HG03135 (cell line): Measurements from ENCODE around the gene TMEM217.

ENCODE experiments used
- ATAC-seq: cut with Tn5 transposase; IDR thresholded peaks from one replicate; pipeline ENCODE4 v1.9.1; 2021; ENCODE audit warnings: mild to moderate bottlenecking, moderate library complexity; ENCODE audit not compliant: unreplicated experiment

Gene TMEM217

GRCh38 chr6:37244430-37245310 lies 13.3 kb downstream of the TMEM217 start:
- ATAC-seq: no peak

- ATAC-seq: no peak
These were observed 14.1 kb downstream of the TMEM217 start for GRCh38 chr6:37243816-37244370.

GRCh38 chr6:37243131-37243815 lies 14.7 kb downstream of the TMEM217 start:
- ATAC-seq: no peak

- no peak for ATAC-seq
These were observed 15.4 kb downstream of the TMEM217 start for GRCh38 chr6:37242429-37243052.

DNA sequence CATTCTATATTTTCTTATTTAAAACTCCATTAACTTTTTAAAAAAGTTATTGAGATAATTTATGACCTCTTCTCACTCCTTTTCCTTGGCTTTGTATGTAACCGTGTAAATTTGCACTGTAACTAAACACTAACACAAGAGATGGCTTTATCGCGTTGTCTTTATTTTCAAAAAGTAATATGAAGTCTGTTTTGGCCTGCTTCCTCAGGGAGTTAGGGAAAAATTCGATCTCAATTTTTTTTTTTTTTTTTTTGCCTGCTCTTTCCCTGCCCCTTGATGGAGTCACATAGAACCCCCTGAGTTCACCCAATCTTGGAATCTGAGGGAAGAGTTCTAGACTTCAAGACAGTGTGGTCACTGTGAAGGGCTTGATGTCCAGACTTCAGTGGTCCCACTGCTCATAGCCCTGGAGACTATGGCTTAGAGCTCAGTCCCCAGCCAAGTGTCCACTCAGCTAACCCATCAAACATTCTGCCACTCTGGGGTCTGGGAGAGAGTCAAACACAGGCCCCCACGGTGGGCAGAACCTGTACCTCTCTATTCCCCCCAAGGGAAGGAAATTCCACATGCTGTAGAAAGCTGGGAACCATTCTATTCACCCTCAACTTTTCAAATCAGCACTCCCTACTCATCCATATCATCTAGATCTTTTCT lies 16.0 kb downstream of the TMEM217 start:
- ATAC-seq: no peak

- ATAC-seq: no peak
These were observed 16.8 kb downstream of the TMEM217 start for GRCh38 chr6:37241131-37241530.

DNA sequence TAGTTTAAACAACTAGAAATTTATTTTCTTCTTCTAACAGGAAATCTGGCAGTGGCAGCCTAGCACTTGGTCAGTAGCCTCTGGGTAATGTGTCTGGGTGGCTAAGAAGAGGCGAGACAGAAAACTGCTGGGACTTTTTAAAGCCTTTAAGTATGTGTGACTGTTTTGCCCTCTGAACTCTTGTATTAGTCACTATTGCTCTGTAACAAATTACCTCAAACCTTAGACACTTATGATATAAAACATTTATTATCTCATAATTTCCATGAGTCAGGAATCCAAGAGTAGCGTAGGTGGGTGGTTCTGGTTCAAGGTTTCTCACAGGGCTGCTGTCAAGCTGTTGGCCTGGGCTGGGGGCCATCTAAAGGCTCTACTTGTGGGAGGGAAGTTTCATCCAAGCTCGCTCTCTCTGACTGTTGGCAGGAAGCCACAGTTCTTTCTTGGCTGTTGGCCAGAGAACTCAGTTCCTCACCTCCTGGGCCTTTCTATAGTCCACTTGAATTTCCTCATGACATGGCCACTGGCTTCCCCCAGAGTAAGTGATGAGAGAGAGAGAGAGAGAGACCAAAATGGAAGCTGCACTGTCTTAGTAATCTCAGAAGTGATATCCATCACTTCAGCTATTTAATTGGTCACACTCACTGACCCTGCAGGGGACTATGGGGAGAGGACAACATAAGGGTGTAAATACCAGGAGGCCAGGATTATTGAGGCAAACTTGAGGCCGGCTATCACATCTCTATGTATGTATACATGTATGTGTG lies 17.8 kb downstream of the TMEM217 start:
- no peak for ATAC-seq

DNA sequence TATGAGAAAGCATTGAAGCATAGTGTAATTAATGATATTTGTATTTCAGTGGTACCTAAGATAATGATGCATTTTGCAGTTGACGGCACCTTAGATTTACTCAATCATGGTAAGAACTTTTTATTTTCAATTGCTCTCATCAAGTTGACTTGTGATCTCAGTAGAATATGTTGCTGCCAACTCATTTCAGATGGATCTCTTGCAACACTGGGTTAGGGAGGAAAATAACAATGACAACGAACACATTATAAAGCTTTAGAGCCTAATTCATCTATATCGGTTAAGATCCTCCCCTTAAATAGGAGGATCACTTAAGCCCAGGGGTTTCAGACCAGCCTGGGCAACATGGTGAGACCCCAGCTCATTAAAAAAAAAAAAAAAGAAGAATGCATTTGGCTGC lies 18.4 kb downstream of the TMEM217 start:
- no peak for ATAC-seq

GRCh38 chr6:37238381-37238780 lies 19.6 kb downstream of the TMEM217 start:
- no peak for ATAC-seq

- ATAC-seq: no peak
These were observed 20.2 kb downstream of the TMEM217 start for GRCh38 chr6:37237789-37238188.

GRCh38 chr6:37236921-37237320 lies 21.0 kb downstream of the TMEM217 start:
- ATAC-seq: no peak

DNA sequence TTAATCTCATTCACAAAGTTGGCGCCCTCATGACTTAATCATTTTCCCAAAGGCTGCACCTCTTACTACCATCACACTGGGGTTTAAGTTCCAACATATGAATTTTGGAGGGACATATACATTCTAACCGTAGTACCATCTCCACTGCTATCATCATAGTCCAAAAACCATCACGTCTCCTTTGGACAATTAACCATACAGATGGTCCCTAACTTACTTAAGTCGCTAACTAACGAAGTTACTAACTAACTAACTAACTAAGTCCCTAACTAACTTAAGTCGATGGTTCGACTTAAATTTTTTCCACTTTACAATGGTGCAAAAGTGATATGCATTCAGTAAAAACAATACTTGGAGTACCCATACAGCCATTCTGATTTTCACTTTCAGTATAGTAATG lies 24.4 kb downstream of the TMEM217 start:
- no peak for ATAC-seq

DNA sequence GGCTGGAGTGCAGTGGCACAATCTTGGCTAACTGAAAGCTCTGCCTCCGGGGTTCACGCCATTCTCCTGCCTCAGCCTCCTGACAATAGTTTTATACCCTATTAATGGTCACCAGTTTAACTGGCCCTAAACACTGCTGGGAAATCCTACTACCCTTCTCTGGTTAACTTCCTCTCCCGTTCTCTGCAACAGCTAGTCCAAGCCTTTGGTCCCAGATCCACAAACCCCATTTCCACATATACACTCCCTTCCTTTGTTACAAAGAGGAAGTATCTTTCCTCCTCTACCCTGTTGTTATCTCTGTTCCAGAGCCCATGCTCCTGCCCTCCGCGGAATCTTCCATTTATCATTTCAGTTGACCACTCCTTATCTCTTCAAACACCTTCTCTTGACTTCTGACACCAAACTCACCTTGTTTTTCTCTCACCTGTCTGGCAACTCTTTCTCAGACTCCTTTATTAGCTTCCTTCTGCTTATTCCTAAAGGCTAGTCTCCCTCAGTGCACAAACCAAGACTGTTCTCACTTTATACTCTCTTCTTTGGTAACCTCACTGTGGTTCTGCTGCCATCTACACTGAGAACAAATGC lies 25.4 kb downstream of the TMEM217 start:
- ATAC-seq: no peak

DNA sequence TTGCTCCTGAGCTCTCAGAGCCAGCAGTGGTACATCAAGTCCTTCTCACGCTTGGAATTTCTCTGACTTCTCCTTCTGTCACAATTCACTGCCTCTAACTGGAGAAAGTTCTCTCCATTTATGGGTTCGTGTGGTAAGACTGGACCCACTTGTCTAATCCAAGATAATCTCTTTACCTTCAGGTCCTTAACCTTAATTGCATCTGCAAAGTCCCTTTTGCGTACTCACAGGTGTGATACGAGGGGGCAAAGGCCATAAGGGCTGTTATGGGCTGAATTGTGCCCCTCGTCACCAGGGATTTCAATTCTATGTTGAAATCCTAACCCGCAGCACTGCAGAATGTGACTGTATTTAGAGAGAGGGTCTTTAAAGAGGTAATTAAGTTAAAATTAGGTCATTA lies 27.8 kb downstream of the TMEM217 start:
- no peak for ATAC-seq

DNA sequence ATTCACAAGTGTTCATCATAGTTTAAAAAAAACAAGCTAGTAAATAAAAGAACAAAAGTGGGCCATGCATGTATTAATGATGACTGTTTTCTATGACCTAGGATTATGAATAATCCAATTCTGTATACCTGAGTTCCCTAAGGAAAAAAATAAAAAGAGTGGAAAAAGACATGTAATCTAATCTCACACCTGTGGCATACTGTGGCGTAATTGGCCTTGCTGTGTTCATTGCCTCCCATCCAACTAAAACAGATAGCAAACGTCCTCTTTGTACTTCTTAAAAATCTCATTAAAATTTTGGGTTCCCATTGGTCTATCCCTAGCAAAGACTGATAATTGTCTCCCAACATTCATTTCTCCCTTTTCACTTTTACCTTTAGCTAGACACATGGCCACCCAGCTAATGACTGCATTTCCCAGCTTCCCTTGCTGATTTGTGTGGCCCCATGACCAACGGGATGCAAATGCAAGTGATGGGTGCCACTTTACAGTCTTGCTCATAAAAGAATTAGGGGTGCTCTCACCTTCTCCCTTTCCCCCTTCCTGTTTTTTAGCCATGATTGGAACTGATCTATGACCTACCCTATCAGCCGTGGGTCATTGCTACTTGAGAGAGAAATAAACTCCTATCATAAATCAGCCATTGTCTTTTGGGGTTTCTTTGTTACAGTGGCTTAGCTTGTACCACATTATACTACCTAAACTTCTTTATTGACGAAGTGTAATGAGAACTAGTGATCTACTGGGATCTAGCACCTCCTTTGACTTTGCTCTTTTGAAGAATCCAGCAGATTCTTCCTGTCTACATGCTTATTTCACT lies 32.4 kb downstream of the TMEM217 start:
- no peak for ATAC-seq

GRCh38 chr6:37222992-37223391 lies 35.0 kb downstream of the TMEM217 start:
- ATAC-seq: no peak

GRCh38 chr6:37222125-37222967 lies 35.6 kb downstream of the TMEM217 start:
- peak; percentile 86 for ATAC-seq

DNA sequence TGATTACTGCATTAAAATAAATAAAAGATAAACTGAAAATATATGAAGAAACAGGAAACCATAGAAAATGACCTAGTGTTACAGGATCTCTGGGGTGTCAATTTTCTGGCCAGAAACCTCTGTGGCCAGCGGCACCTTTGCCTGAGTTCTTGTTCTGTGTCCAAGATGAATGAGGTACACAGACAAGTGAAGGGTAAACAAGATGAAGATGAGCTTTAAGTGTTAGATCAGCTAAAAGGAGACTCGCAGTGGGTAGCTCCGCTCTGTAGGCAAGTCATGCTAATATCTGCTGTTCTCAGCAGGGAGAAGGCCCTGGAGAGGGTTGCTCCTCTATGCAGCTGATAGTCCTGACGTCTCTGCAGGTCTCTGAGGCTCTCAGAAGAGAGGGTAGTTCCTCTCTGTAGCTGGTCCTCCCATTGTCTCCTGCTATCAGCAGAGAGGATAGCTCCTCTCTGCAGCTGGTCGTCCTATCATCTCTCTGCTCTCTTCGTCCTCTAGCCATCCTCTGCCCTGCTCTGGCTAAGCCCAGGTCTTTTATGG lies 36.3 kb downstream of the TMEM217 start:
- ATAC-seq: no peak
